NCI-H2081 treated with DMSO at 0.1 percent for 48 hours (cell line): ENCODE data around the gene DAPK1.

ENCODE experiments used
- DNase-seq: peaks from one replicate; lab custom pipeline; 2025; lab: John Stamatoyannopoulos, UW

The DAPK1 gene

DNA sequence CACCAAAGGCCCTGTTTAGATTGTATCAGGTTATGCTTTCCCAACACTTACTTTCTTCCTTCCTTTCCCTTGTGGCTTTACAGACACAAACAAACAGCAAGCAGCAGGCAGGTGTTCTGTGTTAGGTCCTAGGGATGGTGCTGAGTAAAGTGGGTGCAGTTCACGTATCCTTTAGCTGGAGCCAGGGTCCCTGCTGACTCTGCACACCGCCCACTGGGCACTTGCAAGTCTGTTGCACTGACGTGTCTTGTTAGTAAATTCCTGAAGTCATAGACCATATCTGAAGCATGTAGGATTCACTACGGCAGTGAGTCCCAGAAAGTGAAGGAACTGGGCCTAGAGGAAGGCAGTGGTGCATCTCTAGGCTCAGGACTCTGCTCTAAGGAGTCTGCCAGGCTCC lies 96.5 kb downstream of the DAPK1 start:
- no peak for DNase-seq

GRCh38 chr9:87594662-87595061 lies 97.0 kb downstream of the DAPK1 start:
- no peak for DNase-seq

DNA sequence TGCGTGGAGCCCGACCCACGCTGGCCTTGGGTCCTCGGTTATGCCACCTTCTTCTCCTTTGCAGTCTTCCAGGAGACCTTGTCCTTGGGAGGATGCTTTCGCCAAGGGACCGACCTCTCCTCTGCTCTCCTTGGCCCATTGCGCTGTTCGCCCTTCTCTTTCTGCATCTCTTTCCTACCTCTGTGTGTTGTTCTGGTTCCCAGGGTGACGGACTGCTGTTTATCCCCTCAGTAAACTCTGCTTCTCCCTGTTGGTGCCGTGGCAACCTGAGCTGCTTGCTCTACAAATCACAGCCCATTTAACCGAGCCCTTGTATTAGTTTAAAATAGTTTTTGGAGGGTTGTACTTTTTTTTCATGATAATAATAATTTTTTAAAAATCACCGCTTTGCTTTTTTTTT lies 97.9 kb downstream of the DAPK1 start:
- no peak for DNase-seq

DNA sequence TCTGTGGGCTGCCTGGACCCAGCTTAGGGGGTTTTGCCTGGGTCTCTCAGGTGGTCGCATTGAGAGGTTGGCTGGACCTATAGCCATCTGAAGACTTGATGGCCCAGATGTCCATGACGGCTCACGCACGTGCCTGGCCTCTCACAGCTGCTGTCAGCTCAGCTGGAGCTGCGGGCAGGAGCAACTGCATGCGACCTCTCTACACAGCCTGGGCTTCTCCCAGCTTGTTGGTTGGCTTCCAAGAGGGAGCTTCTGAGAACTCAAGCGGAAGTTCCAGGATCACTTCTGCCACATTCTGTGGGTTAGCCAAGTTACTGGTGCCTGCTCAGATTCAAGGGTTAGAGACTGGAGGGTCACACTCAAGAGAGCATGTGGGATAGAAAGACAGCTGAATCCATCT lies 99.2 kb downstream of the DAPK1 start:
- no peak for DNase-seq

GRCh38 chr9:87597710-87598443 lies 100.2 kb downstream of the DAPK1 start:
- no peak for DNase-seq

DNA sequence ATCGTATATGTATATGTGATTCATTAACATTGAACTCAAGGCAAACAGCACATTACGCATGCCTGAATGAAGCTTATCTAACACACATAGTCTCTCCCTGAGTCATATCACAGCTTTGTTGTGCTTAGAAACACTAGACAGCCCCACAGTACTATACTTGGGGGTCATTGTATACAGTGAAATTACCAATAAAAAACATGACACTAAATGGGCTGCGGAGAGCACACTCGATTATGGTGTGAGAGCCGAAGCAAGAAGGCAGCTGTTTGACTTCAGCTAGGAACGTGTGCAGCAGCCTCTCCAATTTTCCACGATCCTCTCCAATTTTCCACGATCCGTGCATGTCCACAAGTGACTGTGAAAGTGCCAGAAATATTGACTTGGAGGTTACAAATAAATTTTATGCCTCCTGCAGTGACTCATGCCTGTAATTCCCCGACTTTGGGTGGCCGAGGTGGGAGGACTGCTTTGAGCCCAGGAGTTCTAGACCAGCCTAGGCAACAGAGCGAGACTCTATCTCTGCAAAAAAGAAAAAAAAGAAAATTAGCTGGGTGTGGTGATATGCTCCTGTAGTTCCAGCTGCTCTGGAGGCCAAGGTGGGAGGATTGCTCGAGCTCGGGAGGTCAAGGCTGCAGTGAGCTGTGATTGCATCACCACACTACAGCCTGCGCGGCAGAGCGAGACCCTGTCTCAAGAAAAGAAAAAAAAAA lies 102.4 kb downstream of the DAPK1 start:
- DNase-seq: no peak

- no peak for DNase-seq
Measured at GRCh38 chr9:87601176-87601575, 103.5 kb downstream of the DAPK1 start.

GRCh38 chr9:87601595-87601994 lies 103.9 kb downstream of the DAPK1 start:
- no peak for DNase-seq

GRCh38 chr9:87602933-87603643 lies 105.4 kb downstream of the DAPK1 start:
- no peak for DNase-seq

GRCh38 chr9:87603854-87604490 lies 106.3 kb downstream of the DAPK1 start:
- no peak for DNase-seq

DNA sequence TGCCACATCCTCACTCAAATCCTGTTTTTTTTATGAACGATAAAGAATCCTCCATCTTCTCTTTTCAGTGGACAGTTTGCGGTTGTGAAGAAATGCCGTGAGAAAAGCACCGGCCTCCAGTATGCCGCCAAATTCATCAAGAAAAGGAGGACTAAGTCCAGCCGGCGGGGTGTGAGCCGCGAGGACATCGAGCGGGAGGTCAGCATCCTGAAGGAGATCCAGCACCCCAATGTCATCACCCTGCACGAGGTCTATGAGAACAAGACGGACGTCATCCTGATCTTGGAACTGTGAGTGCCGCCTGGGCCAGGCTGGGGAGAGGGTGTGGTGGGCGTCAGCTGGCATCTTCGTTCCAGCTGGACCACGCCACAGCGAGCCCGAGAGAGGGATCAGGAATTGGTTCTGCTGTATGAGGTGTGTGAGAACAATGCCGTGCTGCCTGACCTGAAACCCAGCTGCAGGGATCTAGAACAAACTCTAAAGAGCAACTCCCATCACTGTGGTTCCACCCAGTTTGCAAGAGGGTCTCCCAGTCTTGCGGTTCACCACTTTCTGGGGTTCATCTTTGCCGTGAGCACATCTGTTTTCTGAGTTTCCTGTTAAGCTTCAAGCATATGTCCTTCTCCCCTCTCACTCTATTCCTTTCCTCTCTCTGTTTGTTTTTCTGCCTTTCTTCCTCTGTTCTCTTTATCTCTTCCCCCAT lies 107.4 kb downstream of the DAPK1 start:
- DNase-seq: no peak

- no peak for DNase-seq
Measured at GRCh38 chr9:87605676-87606075, 108.0 kb downstream of the DAPK1 start.

DNA sequence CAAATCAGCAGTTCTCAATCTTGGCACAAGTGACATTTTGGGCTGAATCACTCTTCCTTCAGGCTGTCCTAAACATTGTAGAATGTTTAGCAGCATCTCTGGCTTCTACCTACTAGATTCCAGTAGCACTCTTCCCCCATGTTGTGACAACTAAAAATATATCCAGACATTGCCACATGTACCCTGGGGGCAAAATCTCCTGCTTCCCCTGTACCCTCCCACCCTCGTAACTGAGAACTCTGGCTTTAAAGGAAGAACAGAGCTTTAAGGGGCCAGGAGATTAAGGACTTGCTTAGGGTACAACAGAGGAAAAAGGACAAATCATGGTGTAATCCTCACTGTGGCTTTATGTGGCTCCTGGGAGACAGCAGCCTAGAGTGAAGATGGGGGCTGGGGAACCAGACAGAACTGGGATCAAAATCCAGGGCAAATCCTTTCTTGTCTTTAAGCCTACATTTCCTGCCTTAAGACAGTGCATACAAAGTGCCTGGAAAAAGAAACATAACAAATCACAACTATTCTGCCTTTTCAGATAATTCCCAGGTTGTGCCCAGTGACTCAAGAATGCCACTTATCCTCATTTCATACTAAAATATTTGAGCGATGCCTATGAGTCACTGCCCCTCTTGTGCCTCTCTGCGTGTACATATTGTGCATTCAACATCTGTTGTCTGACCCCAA lies 109.3 kb downstream of the DAPK1 start:
- no peak for DNase-seq

DNA sequence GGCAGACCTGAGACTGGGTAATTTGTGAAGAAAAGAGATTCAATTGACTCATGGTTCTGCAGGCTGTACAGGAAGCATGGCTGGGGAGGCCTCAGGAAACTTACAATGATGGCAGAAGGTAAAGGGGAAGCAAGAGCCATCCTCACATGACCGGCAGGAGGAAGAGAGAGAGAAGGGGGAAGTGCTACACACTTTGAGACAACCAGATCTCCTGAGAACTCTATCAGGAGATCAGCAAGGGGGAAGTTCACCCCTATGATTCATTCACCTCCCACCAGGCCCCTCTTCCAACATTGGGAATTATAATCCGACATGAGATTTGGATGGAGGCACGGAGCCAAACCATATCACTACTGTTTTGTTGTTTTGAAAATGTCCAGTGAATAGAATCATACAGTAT lies 110.2 kb downstream of the DAPK1 start:
- no peak for DNase-seq

DNA sequence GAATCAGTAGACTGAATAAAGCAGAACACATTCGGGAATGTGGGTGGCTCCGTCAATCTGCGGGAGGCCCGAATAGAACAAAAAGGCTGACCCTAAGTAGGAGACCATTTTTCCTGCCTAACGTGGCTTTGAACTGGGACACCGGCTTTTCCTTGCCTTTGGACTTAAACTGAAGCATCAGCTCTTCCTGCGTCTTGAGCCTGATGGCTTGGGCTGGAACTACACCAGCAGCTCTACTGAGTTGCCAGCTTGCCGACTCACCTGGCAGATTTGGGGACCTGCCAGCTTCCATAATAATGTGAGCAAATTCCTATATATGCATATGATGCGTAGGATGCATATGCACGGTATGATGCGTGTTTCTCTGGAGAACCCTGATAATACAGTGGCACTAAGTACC lies 111.3 kb downstream of the DAPK1 start:
- no peak for DNase-seq

- no peak for DNase-seq
Measured at GRCh38 chr9:87609486-87609885, 111.8 kb downstream of the DAPK1 start.

DNA sequence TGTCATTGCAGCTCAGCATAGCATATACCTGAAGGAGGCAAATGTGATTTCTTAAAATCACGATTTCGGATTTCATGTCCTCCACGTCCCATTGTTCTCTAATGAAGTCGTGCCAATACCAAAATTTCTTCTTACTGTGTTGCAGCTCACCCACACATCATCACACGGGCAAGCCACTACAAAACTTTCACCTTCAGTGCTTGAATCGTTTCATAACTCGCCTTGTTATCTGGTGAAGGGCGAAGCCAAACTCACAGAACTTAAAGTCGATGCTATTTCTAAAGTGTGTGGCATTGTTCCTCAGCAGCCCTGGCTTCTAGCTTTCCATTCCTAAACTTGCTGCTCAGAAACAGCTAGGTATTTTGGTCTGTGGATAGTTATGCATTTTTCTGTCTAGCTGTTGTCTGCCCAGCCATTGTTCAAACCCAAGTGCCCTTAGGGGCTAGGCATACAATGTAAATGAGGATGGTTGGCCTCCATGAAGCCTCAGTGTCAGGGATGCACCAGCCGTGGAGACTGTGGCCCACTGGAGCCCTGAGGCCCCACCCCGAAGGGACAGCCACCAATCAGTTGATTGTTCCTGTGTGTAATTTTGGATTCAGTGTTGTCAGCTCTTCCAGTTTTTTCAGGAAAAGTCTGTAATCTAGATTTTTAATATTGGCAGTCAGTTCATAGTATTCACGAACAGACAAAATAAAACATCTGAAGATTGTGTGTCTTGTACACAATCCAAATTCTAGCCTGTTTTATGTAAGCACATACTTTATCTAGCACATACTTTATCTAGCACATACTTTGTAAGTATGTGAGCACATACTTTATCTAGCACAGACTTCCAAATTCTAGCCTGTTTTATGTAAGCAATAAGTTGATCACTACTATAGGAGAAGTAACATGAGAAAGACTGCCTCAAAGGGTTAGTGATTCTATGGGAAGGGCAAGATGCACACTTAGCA lies 112.8 kb downstream of the DAPK1 start:
- no peak for DNase-seq

DNA sequence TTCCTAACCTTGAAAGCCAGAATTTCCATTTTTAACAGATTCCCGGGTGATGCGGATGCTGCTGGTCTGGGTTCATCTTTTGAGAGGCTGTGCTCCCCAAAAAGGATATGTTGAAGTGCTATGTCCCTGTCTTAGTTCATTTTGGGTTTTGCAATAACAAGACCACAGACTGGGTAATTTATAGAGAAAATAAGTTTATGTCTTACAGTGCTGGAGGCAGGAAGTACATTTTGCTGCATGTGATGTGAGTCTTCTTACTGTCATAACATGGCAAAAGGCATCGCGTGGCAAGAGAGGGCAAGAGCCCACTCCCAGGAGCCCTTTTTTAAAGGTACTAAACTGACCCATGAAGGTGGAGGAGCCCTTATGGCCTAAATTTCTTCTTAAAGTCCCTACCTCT lies 114.1 kb downstream of the DAPK1 start:
- no peak for DNase-seq

GRCh38 chr9:87612536-87612935 lies 114.9 kb downstream of the DAPK1 start:
- DNase-seq: no peak
